Muscle of leg (tissue), 11 donors: Measurements from ENCODE around the gene CD14. TPM values are rescaled to one million over a fixed set of nuclear protein-coding genes. Genes with fewer than 3 reads are reported as not detected.

Source experiments
- DNase-seq: peaks from one replicate; pipeline ENCODE4 v3.0.0; 2013
- H3K27ac ChIP-seq: one replicate; pipeline ENCODE4 v1.5.1; 2013; ENCODE audit warnings: mild to moderate bottlenecking, low read length, control low read depth
- H3K27me3 ChIP-seq: one replicate; pipeline ENCODE4 v1.6.1; 2013; ENCODE audit warnings: low read length; ENCODE audit not compliant: control insufficient read depth, insufficient read depth
- H3K36me3 ChIP-seq: one replicate; pipeline ENCODE4 v1.6.1; 2013; ENCODE audit warnings: low read length; ENCODE audit not compliant: control insufficient read depth, insufficient read depth
- H3K4me1 ChIP-seq: one replicate; pipeline ENCODE4 v1.6.1; 2013; ENCODE audit warnings: low read length; ENCODE audit not compliant: control insufficient read depth, insufficient read depth
- H3K4me3 ChIP-seq: one replicate; pipeline ENCODE4 v1.5.1; 2013; ENCODE audit warnings: low read length, control low read depth
- H3K9me3 ChIP-seq: replicated peaks from 2 replicates; pipeline ENCODE4 v1.6.1; 2013; ENCODE audit warnings: low read depth, low read length; ENCODE audit not compliant: control insufficient read depth
- WGBS: methylation state at CpG from one replicate; pipeline ENCODE4 v1.1.5; 2013; ENCODE audit warnings: missing lambda C conversion rate; ENCODE audit not compliant: insufficient coverage; 5-methylcytosine and 5-hydroxymethylcytosine counted together
- polyA plus RNA-seq, 8 donors: library from polyadenylated mRNA; unstranded; fragments of 120-200 nt; gene quantifications; one replicate each; pipeline versions ENCODE4 v1.2.1 to v1.2.3, GENCODE V29; 2013; ENCODE audit warnings: inconsistent platforms in 1 of 8, low replicate concordance in 1 of 8; ENCODE audit not compliant: insufficient read length in 8 of 8, insufficient read depth in 1 of 8
- total RNA-seq: library from RNA; stranded (reverse); fragments of 120-200 nt; gene quantifications from one replicate; pipeline ENCODE4 v1.2.4, GENCODE V29; 2013

The CD14 gene
- total and polyA plus RNA-seq, 9 donors: 21.0 to 32.8 (median 29.6) TPM

DNA sequence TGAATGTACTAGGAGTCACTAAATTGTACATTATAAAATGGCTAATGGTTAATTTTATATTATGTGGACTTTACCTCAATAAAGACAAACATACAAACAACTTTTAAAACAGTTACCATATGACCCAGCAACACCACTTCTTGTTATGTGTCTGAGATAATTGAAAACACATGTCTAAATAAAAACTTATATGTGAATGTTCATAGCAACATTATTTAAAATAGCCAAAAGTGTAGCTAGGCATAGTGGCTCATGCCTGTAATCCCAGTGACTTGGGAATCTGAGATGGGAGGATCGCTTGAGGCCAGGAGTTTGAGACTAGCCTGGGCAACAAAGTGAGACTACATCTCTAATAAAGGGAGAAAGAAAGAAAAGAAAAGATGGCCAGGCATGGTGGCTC, 45.5 kb downstream of the CD14 start:
- Histone ChIP-seq H3K27me3 (no peaks in the 10 kb centered on the region), H3K9me3 (no peaks in the 10 kb centered on the region), H3K4me1 (no peaks in the 10 kb centered on the region), H3K36me3 (no peaks in the 10 kb centered on the region), H3K27ac (no peak overlapping the region), H3K4me3 (no peak overlapping the region)
- WGBS: 83% methylated on average over 1 of the region's 1 CpG
- DNase-seq: no peak

Other genes with a start within 250 kb of the CD14 start
- 49.8 TPM for gene ANKHD1, start 231.3 kb downstream of the CD14 start, total RNA-seq
- gene ANKHD1, start 231.3 kb downstream of the CD14 start, polyA plus RNA-seq: 10 to 100 TPM; 56.1 to 73.2 (median 59.6) TPM
- gene EIF4EBP3, start 85.5 kb downstream of the CD14 start, total RNA-seq: 2.6 TPM
- 10 to 100 TPM in 1 of 8 donors, 1 to 10 TPM in 7; 4.6 to 13.7 (median 6.4) TPM for gene EIF4EBP3, start 85.5 kb downstream of the CD14 start, polyA plus RNA-seq
- 21.1 TPM for gene SRA1, start 75.7 kb downstream of the CD14 start, total RNA-seq
- 10 to 100 TPM; 20.6 to 28.9 (median 21.4) TPM for gene SRA1, start 75.7 kb downstream of the CD14 start, polyA plus RNA-seq
- 13.7 TPM for gene APBB3, start 68.6 kb downstream of the CD14 start, total RNA-seq
- 10 to 100 TPM; 15.5 to 35.0 (median 24.9) TPM for gene APBB3, start 68.6 kb downstream of the CD14 start, polyA plus RNA-seq
- 10.1 TPM for gene SLC35A4, start 68.3 kb downstream of the CD14 start, total RNA-seq
- gene SLC35A4, start 68.3 kb downstream of the CD14 start, polyA plus RNA-seq: 10 to 100 TPM; 51.4 to 71.8 (median 63.1) TPM
- gene TMCO6, start 6.3 kb upstream of the CD14 start, total RNA-seq: 5.6 TPM
- gene TMCO6, start 6.3 kb upstream of the CD14 start, polyA plus RNA-seq: 10 to 100 TPM in 2 of 8 donors, 1 to 10 TPM in 6; 7.0 to 11.8 (median 8.7) TPM
- 66.3 TPM for gene NDUFA2, start 14.5 kb upstream of the CD14 start, total RNA-seq
- gene NDUFA2, start 14.5 kb upstream of the CD14 start, polyA plus RNA-seq: 10 to 100 TPM; 57.9 to 76.0 (median 67.2) TPM
- gene IK, start 14.7 kb upstream of the CD14 start, total RNA-seq: 63.6 TPM
- 100 to 1,000 TPM in 5 of 8 donors, 10 to 100 TPM in 3; 85.1 to 124 (median 109) TPM for gene IK, start 14.7 kb upstream of the CD14 start, polyA plus RNA-seq
- gene WDR55, start 31.7 kb upstream of the CD14 start, total RNA-seq: 9.9 TPM
- gene WDR55, start 31.7 kb upstream of the CD14 start, polyA plus RNA-seq: 10 to 100 TPM; 11.5 to 16.0 (median 13.9) TPM
- 0.31 TPM for gene DND1, start 40.4 kb upstream of the CD14 start, total RNA-seq
- under 1 TPM in 4 of 8 donors, not detected in 4; 0.12 to 0.32 (median 0.22) TPM for gene DND1, start 40.4 kb upstream of the CD14 start, polyA plus RNA-seq
- gene HARS1, start 58.2 kb upstream of the CD14 start, total RNA-seq: 41.4 TPM
- 10 to 100 TPM; 47.0 to 54.0 (median 51.0) TPM for gene HARS1, start 58.2 kb upstream of the CD14 start, polyA plus RNA-seq
- gene HARS2, start 58.3 kb upstream of the CD14 start, total RNA-seq: 23.5 TPM
- 10 to 100 TPM; 21.8 to 29.5 (median 25.3) TPM for gene HARS2, start 58.3 kb upstream of the CD14 start, polyA plus RNA-seq
- 68.5 TPM for gene ZMAT2, start 67.3 kb upstream of the CD14 start, total RNA-seq
- 100 to 1,000 TPM in 1 of 8 donors, 10 to 100 TPM in 7; 78.9 to 104 (median 90.5) TPM for gene ZMAT2, start 67.3 kb upstream of the CD14 start, polyA plus RNA-seq
- 0.04 TPM for gene PCDHA1, start 153.0 kb upstream of the CD14 start, total RNA-seq
- under 1 TPM in 4 of 8 donors, not detected in 4; 0.04 to 0.09 (median 0.06) TPM for gene PCDHA1, start 153.0 kb upstream of the CD14 start, polyA plus RNA-seq
- 0.04 TPM for gene PCDHA2, start 161.7 kb upstream of the CD14 start, total RNA-seq
- gene PCDHA2, start 161.7 kb upstream of the CD14 start, polyA plus RNA-seq: under 1 TPM in 5 of 8 donors, not detected in 3; 0.03 to 0.13 (median 0.05) TPM
- gene PCDHA3, start 167.9 kb upstream of the CD14 start, total RNA-seq: 0.18 TPM
- gene PCDHA3, start 167.9 kb upstream of the CD14 start, polyA plus RNA-seq: under 1 TPM; 0.05 to 0.23 (median 0.17) TPM
- 0.22 TPM for gene PCDHA4, start 173.9 kb upstream of the CD14 start, total RNA-seq
- gene PCDHA4, start 173.9 kb upstream of the CD14 start, polyA plus RNA-seq: under 1 TPM; 0.07 to 0.23 (median 0.12) TPM
- gene PCDHA5, start 188.4 kb upstream of the CD14 start, total RNA-seq: 0.04 TPM
- gene PCDHA5, start 188.4 kb upstream of the CD14 start, polyA plus RNA-seq: under 1 TPM in 5 of 8 donors, not detected in 3; 0.04 to 0.30 (median 0.11) TPM
- 0.09 TPM for gene PCDHA6, start 194.8 kb upstream of the CD14 start, total RNA-seq
- gene PCDHA6, start 194.8 kb upstream of the CD14 start, polyA plus RNA-seq: under 1 TPM; 0.04 to 0.36 (median 0.13) TPM
- gene PCDHA7, start 201.1 kb upstream of the CD14 start, total RNA-seq: 0.13 TPM
- gene PCDHA7, start 201.1 kb upstream of the CD14 start, polyA plus RNA-seq: under 1 TPM; 0.04 to 0.26 (median 0.13) TPM
- 0.09 TPM for gene PCDHA8, start 208.0 kb upstream of the CD14 start, total RNA-seq
- gene PCDHA8, start 208.0 kb upstream of the CD14 start, polyA plus RNA-seq: under 1 TPM in 4 of 8 donors, not detected in 4; 0.03 to 0.11 (median 0.06) TPM
- gene PCDHA9, start 215.2 kb upstream of the CD14 start, total RNA-seq: 0.04 TPM
- gene PCDHA9, start 215.2 kb upstream of the CD14 start, polyA plus RNA-seq: under 1 TPM in 4 of 8 donors, not detected in 4; 0.03 to 0.05 (median 0.03) TPM
- gene PCDHA10, start 222.7 kb upstream of the CD14 start, total RNA-seq: 0.09 TPM
- under 1 TPM; 0.04 to 0.12 (median 0.07) TPM for gene PCDHA10, start 222.7 kb upstream of the CD14 start, polyA plus RNA-seq
- gene PCDHA11, start 235.8 kb upstream of the CD14 start, total RNA-seq: 0.09 TPM
- gene PCDHA11, start 235.8 kb upstream of the CD14 start, polyA plus RNA-seq: under 1 TPM in 5 of 8 donors, not detected in 3; 0.04 to 0.43 (median 0.09) TPM
- gene PCDHA12, start 242.1 kb upstream of the CD14 start, total RNA-seq: 0.09 TPM
- under 1 TPM in 6 of 8 donors, not detected in 2; 0.05 to 0.12 (median 0.07) TPM for gene PCDHA12, start 242.1 kb upstream of the CD14 start, polyA plus RNA-seq
- 0.04 TPM for gene PCDHA13, start 248.9 kb upstream of the CD14 start, total RNA-seq
- under 1 TPM in 3 of 8 donors, not detected in 5; 0.03 to 0.14 (median 0.04) TPM for gene PCDHA13, start 248.9 kb upstream of the CD14 start, polyA plus RNA-seq